NCI-H2227 (cell line): ENCODE results near the gene LYPD6.
A peak's percentile ranks its signal among the peaks of the same experiment; 100 is the strongest.
"Not testable (repeated sequence)": the region's sequence is repeated elsewhere in the genome, so short reads cannot be mapped to it uniquely, and the experiment has no call there.

ENCODE experiments used
- DNase-seq: peaks from one replicate; lab custom pipeline; 2025; ENCODE audit not compliant: unreplicated experiment; lab: John Stamatoyannopoulos, UW

LYPD6 gene, protein sequence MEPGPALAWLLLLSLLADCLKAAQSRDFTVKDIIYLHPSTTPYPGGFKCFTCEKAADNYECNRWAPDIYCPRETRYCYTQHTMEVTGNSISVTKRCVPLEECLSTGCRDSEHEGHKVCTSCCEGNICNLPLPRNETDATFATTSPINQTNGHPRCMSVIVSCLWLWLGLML

GRCh38 chr2:149330127-149331022 is at the start of gene LYPD6:
LYPD6 (plus strand) TSS chr2:149330587; CDS start chr2:149437709, 107,122 bp downstream.
- peak; percentile 92 for DNase-seq

DNA sequence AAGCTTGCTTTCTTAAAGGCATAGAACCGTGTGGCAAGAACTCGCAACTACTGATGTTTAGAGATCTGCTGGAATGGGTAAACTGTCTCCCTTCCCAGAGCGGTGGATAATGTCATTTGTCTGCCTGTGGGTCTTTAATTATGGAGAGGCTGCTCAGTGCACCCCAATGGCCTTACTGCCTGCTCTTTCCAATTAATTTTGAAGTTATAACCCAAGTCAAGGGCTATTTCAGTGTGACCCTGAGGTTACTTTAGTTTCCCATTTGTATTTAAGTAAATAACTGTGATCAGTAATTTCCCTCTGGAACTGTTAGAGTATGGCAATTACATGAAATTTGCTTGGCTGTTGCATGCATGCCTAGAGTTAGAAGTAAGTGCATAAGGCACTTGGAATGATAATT is 48.9 kb upstream of the LYPD6 start:
- DNase-seq: no peak

DNA sequence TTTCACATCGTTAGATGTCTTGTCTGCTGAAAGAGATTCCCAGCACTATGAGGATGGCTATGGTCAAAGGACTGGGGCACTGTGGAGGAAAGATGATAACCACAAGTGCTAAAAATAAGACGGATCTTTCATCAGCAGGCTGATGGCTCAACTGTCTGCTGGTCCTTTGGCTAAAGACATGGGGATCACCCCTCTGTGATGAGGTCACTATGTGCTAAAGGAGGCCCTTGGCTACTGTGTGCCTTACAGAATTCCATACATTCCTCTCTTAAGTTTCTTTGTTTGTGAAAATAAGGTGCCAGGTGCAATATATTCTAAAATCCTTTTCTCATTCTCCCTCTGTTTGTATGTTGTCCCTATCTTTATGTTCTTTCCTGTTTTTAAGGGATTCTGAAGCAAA is 39.7 kb upstream of the LYPD6 start:
- no peak for DNase-seq

- no peak for DNase-seq
Observed at GRCh38 chr2:149291881-149292280, 38.5 kb upstream of the LYPD6 start.

- DNase-seq: no peak
Observed at GRCh38 chr2:149296031-149296430, 34.4 kb upstream of the LYPD6 start.

DNA sequence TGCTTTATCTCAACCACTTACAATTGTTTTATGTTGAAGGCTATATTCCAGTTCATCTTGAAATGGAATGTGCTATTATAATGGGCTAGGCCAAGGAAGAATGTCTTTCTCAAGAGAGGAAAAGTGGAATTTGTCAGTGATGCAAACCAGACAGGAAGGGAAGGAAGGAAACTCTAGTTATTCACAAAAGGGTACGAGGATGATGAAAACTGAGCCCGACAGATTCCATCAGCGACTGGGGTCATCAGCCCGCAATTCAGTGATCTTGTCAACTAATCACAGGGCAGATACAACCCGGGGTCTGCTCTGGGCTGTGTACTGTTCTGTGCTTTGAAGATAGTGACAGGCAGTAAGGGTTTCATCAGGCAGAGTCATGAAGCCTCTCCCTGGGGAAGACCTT is 23.4 kb upstream of the LYPD6 start:
- DNase-seq: no peak

DNA sequence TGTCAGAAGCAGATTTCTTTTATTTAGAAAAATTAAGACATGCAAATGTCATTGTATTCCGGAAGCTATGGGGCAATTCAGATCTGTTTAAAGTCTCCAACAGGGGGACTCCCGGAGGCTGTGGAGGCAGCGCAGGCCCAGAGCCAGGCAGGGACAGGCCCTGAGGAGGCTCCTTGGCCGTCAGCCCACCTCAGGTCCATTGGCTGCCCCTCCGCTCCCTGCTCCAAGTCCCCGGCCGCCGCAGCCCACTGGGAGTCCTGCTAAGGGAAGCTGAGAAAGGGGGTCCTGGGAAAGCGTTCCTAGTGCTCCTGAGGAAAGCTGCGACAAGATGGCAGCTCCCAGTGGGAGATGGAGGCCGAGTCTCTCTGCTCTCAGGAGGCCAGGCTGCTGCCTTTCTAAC is 20.0 kb upstream of the LYPD6 start:
- no peak for DNase-seq

DNA sequence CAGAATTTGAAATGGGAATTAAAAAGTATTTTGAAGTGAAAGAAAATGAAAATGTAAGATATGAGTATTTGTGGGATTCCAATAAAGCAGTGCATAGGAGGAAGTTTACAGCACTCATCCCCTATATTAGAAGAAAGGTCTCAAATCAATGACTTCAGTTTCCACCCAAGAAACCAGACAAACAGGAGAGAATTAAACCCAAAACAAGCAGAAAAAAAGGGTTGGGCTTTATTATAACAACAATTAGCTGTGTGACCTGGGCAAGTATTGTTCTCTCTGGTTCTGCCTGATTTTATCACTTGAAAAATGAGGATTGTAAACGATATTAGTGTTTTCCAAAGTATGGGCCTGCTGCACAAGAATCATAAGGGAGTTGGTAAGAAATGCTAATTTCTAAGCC is 18.3 kb upstream of the LYPD6 start:
- DNase-seq: no peak

DNA sequence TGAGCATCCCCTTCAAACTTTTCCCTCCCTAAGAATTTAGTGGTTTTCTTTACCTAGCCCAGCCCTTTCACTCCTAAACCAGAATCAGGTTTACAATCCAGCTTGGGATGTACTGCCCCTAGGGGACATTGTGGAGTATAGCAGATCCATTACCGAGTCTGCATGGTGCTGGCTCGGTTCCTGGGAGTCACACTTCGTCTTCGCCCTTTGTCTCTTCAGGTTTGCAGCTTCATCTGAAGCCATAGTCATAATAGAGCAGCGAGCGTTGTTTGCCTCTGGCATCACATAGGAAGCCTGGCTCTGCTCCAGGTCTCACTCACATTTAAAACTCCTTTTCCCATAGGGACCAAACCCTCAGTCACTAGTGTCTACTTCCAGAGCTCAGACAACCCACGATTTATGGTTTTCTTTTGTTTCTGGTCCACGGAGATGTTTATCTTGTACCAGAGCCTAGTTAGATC is 16.8 kb upstream of the LYPD6 start:
- peak; percentile 78 for DNase-seq

- DNase-seq: no peak
Observed at GRCh38 chr2:149314687-149315086, 15.7 kb upstream of the LYPD6 start.

DNA sequence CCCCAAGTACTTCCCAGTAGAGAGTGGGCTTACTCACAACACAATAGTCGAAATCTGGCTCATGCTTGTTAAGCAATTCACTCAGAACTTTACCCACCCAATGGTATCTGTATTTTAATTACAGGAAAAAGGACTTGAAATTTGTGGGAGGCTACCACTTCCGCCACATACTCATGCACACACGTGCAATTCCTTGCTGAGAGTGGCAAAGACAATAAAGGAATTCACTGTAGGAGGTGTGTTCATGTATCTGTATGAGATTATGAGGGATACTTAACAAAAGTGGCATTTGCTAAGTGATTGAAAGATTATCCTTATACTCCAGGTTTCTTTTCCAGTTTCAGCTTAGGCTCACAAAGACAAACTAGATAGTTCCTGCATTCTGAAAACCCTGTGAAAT is 14.9 kb upstream of the LYPD6 start:
- no peak for DNase-seq

- not testable (repeated sequence) for DNase-seq
Observed at GRCh38 chr2:149318566-149318965, 11.8 kb upstream of the LYPD6 start.

DNA sequence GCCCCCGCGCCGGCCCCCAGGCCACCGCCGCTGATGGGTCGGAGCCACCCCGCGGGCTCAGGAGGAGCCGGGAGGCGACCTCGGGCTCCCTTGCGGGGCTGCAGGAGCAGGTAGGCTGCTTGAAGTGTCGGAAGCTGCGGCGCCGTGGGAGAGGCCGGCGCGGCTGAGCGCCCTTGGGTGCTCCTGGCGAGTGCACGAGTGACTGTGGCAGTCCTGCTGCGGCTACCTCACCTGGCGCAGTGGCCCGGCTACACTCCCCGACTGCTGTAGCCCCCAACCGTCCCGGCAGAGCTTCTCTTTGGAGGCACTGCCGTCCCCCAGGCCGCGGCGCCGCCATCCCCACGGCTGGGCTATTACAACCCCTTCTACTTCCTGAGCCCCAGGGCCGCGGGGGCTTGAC is 10.0 kb upstream of the LYPD6 start:
- no peak for DNase-seq

DNA sequence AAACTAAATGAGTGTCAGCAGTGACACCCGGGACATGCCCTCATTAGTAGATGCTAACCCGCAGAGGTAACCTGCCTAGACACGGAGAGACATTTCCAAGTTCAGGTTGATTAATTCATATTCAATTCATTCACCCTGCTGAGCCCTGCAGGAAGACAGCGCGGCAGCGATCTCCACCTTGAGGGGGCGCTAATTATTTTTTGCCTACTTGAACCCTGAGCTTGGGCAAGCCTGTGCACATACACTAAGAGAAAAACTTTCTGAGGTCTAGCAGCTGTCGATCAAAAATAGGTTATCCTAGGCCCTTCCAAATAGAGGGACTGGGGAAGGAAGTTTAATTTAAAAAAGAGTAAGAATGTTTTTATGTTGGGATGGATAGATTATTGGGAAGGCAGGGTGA is 1.3 kb upstream of the LYPD6 start:
- DNase-seq: peak; percentile 37

DNA sequence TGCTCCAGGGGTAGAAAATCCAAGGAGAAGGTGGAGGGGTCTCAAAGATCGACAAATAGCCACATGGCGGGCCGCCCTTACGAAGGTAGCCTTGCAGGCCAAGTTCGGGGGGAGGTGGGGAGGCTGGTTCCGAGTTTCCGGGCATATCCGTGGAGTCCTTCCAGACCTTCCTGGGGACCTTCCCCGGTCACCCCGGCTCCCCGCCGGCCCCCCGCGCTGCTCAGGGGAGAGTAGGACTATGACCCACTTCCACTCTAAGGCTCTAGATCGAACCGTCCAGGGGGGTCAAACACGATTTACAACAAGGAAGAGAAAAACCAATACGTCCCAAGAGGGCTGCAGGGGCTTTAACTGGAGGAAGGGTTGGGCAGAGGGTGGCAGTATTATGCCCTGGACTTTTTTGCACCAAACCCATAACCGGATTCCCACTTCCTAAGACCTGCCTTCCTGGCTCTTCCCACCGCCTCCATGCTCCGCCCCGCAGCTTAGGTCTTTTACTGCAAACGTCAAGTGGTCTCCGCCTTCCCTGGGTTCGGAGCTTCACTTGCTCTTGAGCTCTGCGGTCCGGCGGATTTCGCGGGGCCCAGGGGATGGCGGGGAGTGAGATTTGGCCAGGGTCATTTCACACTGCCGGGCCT is 779 bp upstream of the LYPD6 start:
- DNase-seq: peak; percentile 81

GRCh38 chr2:149331023-149331400 is 625 bp downstream of the LYPD6 start:
- DNase-seq: peak; percentile 54

DNA sequence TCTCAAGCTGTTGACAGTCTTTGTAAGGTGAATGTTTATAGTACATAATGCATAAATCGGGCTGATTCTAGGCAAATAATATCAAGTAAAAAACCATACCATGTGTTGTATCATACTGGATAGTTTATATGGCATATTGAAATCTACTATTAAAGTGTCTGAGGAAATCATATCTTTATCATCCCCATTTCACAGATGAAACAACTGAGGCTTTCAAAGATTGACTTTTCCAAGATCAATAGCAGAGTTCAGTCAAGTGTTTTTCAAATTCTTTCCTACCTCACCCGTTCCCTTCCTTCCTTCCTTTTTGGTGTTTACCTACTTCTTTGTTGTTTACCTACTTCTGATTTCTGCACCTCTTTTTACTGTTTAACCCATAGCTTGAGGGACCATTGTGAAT is 2.0 kb downstream of the LYPD6 start:
- no peak for DNase-seq

DNA sequence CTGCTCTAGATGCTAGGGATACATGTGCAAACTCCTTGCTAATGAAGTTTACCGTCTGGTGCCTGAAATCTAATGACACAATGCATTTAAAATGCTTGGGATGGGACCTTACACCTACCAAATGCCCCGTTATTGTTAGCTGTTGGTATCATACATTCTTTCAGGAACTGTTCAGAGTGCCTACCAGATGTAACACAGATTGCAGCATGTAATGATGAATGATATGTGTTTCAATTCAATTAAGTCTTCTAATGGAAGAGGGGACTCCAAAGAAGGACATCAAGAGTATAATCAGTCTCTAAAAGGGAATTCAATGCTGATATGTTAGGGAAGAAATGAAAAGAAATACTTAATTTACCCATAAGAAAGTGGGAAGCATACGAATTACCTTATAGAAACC is 3.2 kb downstream of the LYPD6 start:
- no peak for DNase-seq

DNA sequence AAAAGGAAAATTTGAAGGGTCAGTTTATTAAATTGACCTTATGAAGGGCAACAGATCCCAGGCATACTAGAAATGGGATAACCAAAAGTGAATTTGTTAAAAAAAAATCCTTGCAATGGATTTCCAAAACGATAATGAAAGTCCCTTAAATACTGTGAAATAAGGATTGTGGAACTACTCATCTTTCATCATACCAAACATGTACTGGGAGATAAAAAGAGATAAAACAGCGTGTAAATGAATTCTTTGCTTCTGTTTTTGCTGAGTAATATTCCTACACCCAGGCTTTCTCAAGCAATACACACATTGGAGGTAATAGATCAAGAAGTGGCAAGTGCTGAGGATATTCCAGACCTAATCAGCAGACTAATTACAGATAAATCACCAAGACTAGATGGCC is 3.8 kb downstream of the LYPD6 start:
- no peak for DNase-seq

DNA sequence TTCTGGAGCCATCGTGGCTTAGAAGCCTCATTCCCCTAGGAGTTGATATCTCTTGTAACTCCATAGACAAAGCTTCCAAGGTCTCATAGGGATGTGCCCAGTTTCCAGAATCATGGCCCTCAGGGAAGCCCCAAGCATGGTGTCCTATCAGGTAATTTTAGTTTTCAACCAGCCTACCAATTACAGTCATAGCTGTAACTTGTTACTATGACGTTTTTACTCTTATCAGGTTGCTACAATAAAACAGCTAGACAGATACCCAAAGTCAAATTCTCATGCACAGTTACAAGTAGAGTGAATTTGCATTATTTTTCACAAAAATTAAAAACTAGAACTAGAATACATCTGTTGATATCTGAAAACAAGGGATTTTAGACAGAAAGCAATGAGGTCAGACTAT is 8.9 kb downstream of the LYPD6 start:
- DNase-seq: no peak

GRCh38 chr2:149342509-149342908 is 12.1 kb downstream of the LYPD6 start:
- DNase-seq: no peak

GRCh38 chr2:149344105-149344504 is 13.7 kb downstream of the LYPD6 start:
- DNase-seq: no peak
